Endothelial cell of umbilical vein (primary cell): Measurements from ENCODE around the gene POLR3B.

Source experiments
- EZH2 ChIP-seq: IDR thresholded peaks from 2 replicates; pipeline ENCODE4 v1.6.1; 2012; ENCODE audit warnings: borderline replicate concordance, low read depth, mild to moderate bottlenecking, moderate library complexity, low read length, inconsistent platforms; ENCODE audit not compliant: severe bottlenecking
- MYC ChIP-seq: IDR thresholded peaks from one replicate; pipeline ENCODE4 v1.6.1; 2011; ENCODE audit warnings: mild to moderate bottlenecking, low read depth, low read length
- POLR2A ChIP-seq: IDR thresholded peaks from 2 replicates; pipeline ENCODE4 v1.6.1; 2012; ENCODE audit warnings: low read depth, mild to moderate bottlenecking, control low read depth, low read length
- POLR2AphosphoS5 ChIP-seq: IDR thresholded peaks from 2 replicates; pipeline ENCODE4 v1.6.1; 2012; ENCODE audit warnings: low read depth, mild to moderate bottlenecking, control low read depth, low read length, moderate library complexity; ENCODE audit not compliant: insufficient read depth
- TF ChIP-seq, protein P1 (sequence below), 2 donors: IDR thresholded peaks; 1 replicate in 1 of 2; 2 replicates in 1 of 2; pipeline ENCODE4 v1.5.1; 2011; ENCODE audit warnings: low read length in 2 of 2, mild to moderate bottlenecking in 2 of 2, moderate library complexity in 2 of 2, control low read depth in 1 of 2, inconsistent platforms in 1 of 2, low read depth in 1 of 2; ENCODE audit not compliant: insufficient read depth in 1 of 2; ENCODE audit errors: extremely low read depth in 1 of 2

- TF ChIP-seq, protein P1, sequence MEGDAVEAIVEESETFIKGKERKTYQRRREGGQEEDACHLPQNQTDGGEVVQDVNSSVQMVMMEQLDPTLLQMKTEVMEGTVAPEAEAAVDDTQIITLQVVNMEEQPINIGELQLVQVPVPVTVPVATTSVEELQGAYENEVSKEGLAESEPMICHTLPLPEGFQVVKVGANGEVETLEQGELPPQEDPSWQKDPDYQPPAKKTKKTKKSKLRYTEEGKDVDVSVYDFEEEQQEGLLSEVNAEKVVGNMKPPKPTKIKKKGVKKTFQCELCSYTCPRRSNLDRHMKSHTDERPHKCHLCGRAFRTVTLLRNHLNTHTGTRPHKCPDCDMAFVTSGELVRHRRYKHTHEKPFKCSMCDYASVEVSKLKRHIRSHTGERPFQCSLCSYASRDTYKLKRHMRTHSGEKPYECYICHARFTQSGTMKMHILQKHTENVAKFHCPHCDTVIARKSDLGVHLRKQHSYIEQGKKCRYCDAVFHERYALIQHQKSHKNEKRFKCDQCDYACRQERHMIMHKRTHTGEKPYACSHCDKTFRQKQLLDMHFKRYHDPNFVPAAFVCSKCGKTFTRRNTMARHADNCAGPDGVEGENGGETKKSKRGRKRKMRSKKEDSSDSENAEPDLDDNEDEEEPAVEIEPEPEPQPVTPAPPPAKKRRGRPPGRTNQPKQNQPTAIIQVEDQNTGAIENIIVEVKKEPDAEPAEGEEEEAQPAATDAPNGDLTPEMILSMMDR (IDR thresholded peaks at IDR 0.05; ENCODE audit: extremely low read depth in 1 of 2, insufficient read depth in 1 of 2, low read depth in 1 of 2, low read length in 2 of 2) = no peak
- TF ChIP-seq EZH2 (no peak), POLR2AphosphoS5 (no peak), MYC (no peak), POLR2A (no peak)
These were observed 183.7 kb downstream of the POLR3B start for GRCh38 chr12:106541201-106541600.
